ENCODE data around the gene SPTB.

SPTB gene

GRCh38 chr14:64736271-64737169, 143.2 kb downstream of the SPTB start:
- Histone ChIP-seq H3K9me3 (ENCODE audit: control insufficient read depth, low read length) (no peaks in the 10 kb centered on the region), H3K9ac (no peak overlapping the region), H3K36me3 (ENCODE audit: control insufficient read depth, insufficient read depth, low read length) (no peaks in the 10 kb centered on the region), H3K27me3 (ENCODE audit: control insufficient read depth, insufficient read depth, low read length) (no peaks in the 10 kb centered on the region), H3K4me1 (no peaks in the 10 kb centered on the region), H3K4me2 (ENCODE audit: low read length) (no peak overlapping the region), H3K4me3 (ENCODE audit: low read depth, low read length) (no peak overlapping the region), H2AFZ (no peak overlapping the region), H3K79me2 (peaks cover 13% of the 10 kb centered on the region), H3K27ac (no peak overlapping the region)
- TF ChIP-seq CTCF (IDR thresholded peaks at IDR 0.05) = no peak

- H3K36me3 ChIP-seq (ENCODE audit: control insufficient read depth, insufficient read depth, low read length) = no peaks in the 10 kb centered on the region
- no peak overlapping the region for H3K27ac ChIP-seq
- H3K4me3 ChIP-seq (ENCODE audit: low read depth, low read length) = no peak overlapping the region
- H2AFZ ChIP-seq = no peak overlapping the region
- no peak for TF ChIP-seq CTCF (IDR thresholded peaks at IDR 0.05)
- no peak overlapping the region for H3K4me2 ChIP-seq (ENCODE audit: low read length)
- H3K9me3 ChIP-seq (ENCODE audit: control insufficient read depth, low read length) = no peaks in the 10 kb centered on the region
- no peak overlapping the region for H3K9ac ChIP-seq
- H3K27me3 ChIP-seq (ENCODE audit: control insufficient read depth, insufficient read depth, low read length) = no peaks in the 10 kb centered on the region
- H3K4me1 ChIP-seq = no peaks in the 10 kb centered on the region
- H3K79me2 ChIP-seq = peaks cover 13% of the 10 kb centered on the region
These were observed 144.7 kb downstream of the SPTB start for GRCh38 chr14:64734990-64735389.

- no peak overlapping the region for H2AFZ ChIP-seq
- TF ChIP-seq CTCF (IDR thresholded peaks at IDR 0.05) = no peak
- no peak overlapping the region for H3K27ac ChIP-seq
- H3K79me2 ChIP-seq = peaks cover 16% of the 10 kb centered on the region
- no peak overlapping the region for H3K9ac ChIP-seq
- no peak overlapping the region for H3K4me2 ChIP-seq (ENCODE audit: low read length)
- H3K36me3 ChIP-seq (ENCODE audit: control insufficient read depth, insufficient read depth, low read length) = no peaks in the 10 kb centered on the region
- H3K4me1 ChIP-seq = no peaks in the 10 kb centered on the region
- H3K27me3 ChIP-seq (ENCODE audit: control insufficient read depth, insufficient read depth, low read length) = no peaks in the 10 kb centered on the region
- H3K9me3 ChIP-seq (ENCODE audit: control insufficient read depth, low read length) = no peaks in the 10 kb centered on the region
- H3K4me3 ChIP-seq (ENCODE audit: low read depth, low read length) = no peak overlapping the region
These were observed 145.8 kb downstream of the SPTB start for GRCh38 chr14:64733899-64734298.

GRCh38 chr14:64733321-64733720, 146.4 kb downstream of the SPTB start:
- Histone ChIP-seq H3K36me3 (ENCODE audit: control insufficient read depth, insufficient read depth, low read length) (no peaks in the 10 kb centered on the region), H3K9me3 (ENCODE audit: control insufficient read depth, low read length) (no peaks in the 10 kb centered on the region), H3K27me3 (ENCODE audit: control insufficient read depth, insufficient read depth, low read length) (no peaks in the 10 kb centered on the region), H3K27ac (no peak overlapping the region), H3K4me1 (no peaks in the 10 kb centered on the region), H3K4me2 (ENCODE audit: low read length) (no peak overlapping the region), H3K79me2 (peaks cover 19% of the 10 kb centered on the region), H3K4me3 (ENCODE audit: low read depth, low read length) (no peak overlapping the region), H2AFZ (no peak overlapping the region), H3K9ac (no peak overlapping the region)
- no peak for TF ChIP-seq CTCF (IDR thresholded peaks at IDR 0.05)

Data from parathyroid adenoma (tissue), 2 donors.